Measurements from ENCODE around the gene GPRC5C.

Gene GPRC5C

DNA sequence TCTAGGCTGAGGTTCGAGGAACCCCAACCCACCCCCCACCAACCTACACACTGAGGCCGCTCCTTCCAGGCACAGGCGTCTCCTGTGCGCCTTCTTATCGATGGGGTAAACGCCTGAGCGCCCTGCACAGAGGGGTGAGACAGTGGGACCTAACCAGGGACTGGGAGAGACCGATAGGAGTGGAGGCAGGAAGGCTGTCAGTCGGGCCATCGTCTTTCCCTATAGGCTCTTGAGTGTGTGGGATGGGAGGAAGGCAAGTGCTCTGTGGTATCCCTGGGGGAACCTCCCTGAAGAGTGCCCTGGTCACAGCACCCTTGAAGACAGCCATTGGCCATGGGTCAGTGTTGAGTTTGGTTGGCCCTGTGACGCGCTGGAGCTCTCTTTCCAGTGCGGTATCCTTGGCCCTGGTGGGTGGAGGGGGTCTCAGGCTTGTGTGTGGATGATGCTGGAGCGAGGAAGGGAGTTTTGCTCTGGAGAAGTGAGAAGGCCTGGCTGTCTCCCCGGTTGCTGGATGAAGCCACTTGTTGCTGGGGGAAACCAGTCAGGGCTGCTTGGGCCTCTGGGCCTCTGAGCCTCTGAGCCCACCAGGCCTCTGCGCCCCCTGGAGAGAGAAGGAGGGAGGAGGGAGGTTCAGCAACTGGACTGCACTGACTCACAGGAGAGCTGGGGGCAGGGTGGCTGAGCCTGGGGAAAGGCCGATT lies 1.7 kb downstream of the GPRC5C start:
- TF ChIP-seq GATA3 (IDR thresholded peaks at IDR 0.05; ENCODE audit: low read depth, low read length) (no peak), GATA2 (IDR thresholded peaks at IDR 0.05; ENCODE audit: low read depth, low read length) (no peak)

- TF ChIP-seq GATA3 (IDR thresholded peaks at IDR 0.05; ENCODE audit: low read depth, low read length) = no peak
- TF ChIP-seq GATA2 (IDR thresholded peaks at IDR 0.05; ENCODE audit: low read depth, low read length) = no peak
These were observed 4.0 kb downstream of the GPRC5C start for GRCh38 chr17:74435775-74436359.

DNA sequence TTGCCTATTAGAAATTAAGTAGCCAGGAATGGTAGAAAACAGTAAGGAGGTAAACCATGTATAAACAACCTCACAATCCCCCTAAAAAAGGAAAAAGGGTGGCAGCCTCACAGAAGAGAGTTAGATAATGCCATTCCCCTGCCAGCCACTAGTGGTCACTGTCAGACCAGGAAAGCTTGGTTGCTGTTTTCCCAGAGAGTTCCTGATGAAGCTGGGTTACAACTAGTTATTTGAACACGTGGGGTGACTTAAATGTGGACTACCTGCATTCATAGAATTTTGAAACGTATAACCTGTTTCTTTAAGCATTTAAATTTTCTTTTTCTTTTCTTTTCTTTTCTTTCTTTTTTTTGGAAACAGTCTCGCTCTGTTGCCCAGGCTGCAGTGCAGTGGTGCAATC lies 5.8 kb downstream of the GPRC5C start:
- TF ChIP-seq GATA2 (IDR thresholded peaks at IDR 0.05; ENCODE audit: low read depth, low read length) = no peak
- no peak for TF ChIP-seq GATA3 (IDR thresholded peaks at IDR 0.05; ENCODE audit: low read depth, low read length)

DNA sequence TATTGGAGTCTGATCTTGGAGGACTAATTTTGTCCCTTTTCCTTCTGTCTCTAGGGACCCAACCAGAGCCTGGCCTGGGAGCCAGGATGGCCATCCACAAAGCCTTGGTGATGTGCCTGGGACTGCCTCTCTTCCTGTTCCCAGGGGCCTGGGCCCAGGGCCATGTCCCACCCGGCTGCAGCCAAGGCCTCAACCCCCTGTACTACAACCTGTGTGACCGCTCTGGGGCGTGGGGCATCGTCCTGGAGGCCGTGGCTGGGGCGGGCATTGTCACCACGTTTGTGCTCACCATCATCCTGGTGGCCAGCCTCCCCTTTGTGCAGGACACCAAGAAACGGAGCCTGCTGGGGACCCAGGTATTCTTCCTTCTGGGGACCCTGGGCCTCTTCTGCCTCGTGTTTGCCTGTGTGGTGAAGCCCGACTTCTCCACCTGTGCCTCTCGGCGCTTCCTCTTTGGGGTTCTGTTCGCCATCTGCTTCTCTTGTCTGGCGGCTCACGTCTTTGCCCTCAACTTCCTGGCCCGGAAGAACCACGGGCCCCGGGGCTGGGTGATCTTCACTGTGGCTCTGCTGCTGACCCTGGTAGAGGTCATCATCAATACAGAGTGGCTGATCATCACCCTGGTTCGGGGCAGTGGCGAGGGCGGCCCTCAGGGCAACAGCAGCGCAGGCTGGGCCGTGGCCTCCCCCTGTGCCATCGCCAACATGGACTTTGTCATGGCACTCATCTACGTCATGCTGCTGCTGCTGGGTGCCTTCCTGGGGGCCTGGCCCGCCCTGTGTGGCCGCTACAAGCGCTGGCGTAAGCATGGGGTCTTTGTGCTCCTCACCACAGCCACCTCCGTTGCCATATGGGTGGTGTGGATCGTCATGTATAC lies 8.0 kb downstream of the GPRC5C start:
- TF ChIP-seq GATA2 (IDR thresholded peaks at IDR 0.05; ENCODE audit: low read depth, low read length) (no peak), GATA3 (IDR thresholded peaks at IDR 0.05; ENCODE audit: low read depth, low read length) (no peak)

- TF ChIP-seq GATA2 (IDR thresholded peaks at IDR 0.05; ENCODE audit: low read depth, low read length) (no peak), GATA3 (IDR thresholded peaks at IDR 0.05; ENCODE audit: low read depth, low read length) (no peak)
These were observed 9.6 kb downstream of the GPRC5C start for GRCh38 chr17:74441537-74441936.

DNA sequence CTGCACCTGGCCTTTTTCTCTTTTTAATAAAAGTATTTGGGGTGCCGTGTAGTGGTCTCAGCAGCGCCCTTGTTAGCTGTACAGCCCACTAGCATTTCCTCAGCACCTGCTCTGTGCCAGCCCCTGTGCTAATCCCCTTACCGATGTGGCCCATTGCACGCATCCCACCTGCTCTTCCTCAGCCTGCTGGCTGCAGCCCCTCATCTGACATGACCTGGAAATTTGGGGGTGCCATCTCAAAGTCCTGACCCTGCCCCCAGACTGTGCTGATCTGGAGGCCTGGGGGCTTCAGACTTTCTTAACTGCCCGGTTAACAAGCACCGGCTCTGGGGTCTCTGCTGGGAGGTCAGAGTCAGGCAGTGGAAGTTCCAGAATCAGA lies 10.4 kb downstream of the GPRC5C start:
- no peak for TF ChIP-seq GATA3 (IDR thresholded peaks at IDR 0.05; ENCODE audit: low read depth, low read length)
- no peak for TF ChIP-seq GATA2 (IDR thresholded peaks at IDR 0.05; ENCODE audit: low read depth, low read length)

GRCh38 chr17:74442670-74443515 lies 11.0 kb downstream of the GPRC5C start:
- no peak for TF ChIP-seq GATA3 (IDR thresholded peaks at IDR 0.05; ENCODE audit: low read depth, low read length)

DNA sequence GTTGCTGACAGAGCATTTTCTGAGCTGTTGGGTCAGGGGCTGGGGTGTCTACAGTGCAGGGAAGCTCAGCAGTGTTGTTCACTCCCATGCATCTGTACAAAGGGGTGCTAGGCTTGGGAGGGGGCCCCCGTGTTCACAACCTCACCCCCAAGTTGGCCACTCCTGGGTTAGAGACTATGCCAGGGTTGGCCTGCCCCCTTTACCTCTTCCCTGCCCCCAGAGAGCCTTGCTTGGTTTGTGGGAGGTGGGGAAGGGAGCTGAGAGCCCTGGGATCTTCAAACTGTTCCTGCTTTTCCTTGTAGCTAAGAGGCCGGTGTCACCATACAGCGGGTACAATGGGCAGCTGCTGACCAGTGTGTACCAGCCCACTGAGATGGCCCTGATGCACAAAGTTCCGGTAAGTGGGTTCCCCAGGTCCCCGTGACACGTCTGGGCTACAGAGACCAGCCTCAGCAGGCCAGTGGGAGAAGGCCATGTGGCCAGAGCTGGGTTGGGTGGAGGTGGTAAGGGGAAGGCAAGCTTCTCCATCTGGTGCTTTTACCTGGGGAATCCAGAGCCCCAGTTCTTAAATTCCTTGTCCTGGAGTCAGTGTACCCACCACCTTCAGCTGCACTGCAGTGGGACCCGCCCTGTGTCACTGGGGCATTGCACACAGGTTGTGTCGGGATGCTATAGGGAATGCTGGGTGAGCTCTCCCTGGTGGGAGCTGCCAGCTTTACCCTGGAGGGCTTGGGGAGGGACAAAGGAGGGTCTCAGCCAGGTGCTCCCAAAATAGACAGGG lies 11.8 kb downstream of the GPRC5C start:
- TF ChIP-seq GATA2 (IDR thresholded peaks at IDR 0.05; ENCODE audit: low read depth, low read length) (no peak), GATA3 (IDR thresholded peaks at IDR 0.05; ENCODE audit: low read depth, low read length) (no peak)

DNA sequence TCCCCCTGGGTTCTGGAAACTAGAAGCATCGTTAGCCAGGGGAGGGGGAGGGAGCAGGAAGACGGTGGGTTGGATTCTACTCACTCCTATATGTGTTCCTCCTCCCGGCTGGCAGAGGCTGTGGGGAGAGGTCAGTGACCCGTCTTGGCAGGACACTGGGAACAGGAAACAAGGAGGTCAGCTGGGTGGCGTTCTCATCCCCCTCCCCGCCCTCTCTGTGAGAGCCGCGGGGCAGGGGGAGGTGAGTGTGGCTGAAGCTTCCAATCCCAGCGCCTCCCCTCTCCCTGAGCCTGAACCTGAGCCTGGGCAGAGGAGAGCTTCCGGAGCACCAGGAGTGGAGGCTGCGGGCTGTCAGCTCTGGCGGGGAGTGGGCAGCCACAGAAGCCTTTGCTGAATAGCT lies 12.5 kb downstream of the GPRC5C start:
- TF ChIP-seq GATA2 (IDR thresholded peaks at IDR 0.05; ENCODE audit: low read depth, low read length) (no peak), GATA3 (IDR thresholded peaks at IDR 0.05; ENCODE audit: low read depth, low read length) (no peak)

DNA sequence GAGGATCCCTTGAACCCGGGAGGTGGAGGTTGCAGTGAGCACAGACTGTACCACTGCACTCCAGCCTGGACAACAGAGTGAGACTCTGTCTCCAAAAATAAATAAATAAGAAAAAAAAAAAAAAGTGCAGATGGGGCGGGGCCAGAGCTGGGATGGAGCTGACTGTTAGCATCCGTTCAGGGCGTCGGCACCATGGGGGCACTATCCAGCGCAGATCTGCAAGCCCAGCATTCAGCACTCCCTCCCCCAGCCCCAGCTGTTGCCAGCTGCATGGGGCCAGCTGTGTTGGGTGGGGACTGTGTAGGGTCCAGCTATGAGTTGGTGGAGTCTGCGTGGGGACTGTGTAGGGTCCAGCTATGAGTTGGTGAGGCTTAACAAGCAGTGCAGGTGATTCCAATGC lies 13.3 kb downstream of the GPRC5C start:
- TF ChIP-seq GATA3 (IDR thresholded peaks at IDR 0.05; ENCODE audit: low read depth, low read length) (no peak), GATA2 (IDR thresholded peaks at IDR 0.05; ENCODE audit: low read depth, low read length) (no peak)

DNA sequence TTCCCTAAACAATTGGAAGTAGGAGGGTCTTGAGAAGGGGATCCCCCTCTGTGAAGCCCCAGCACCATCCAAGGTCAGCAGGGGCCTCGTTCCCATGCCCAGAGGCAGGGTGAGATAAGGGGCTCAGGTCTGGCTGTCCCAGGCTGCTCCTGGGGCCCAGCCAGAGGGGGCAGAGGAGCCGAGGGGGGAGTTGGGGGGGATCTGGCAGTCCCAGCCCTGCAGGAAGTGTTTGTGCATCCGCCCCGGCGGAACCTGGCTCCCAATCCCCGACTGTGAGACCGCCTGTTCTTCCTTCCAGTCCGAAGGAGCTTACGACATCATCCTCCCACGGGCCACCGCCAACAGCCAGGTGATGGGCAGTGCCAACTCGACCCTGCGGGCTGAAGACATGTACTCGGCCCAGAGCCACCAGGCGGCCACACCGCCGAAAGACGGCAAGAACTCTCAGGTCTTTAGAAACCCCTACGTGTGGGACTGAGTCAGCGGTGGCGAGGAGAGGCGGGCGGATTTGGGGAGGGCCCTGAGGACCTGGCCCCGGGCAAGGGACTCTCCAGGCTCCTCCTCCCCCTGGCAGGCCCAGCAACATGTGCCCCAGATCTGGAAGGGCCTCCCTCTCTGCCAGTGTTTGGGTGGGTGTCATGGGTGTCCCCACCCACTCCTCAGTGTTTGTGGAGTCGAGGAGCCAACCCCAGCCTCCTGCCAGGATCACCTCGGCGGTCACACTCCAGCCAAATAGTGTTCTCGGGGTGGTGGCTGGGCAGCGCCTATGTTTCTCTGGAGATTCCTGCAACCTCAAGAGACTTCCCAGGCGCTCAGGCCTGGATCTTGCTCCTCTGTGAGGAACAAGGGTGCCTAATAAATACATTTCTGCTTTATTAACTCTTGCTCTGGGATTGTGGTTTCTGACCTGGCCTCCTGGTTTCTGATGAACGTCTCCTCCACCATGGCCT lies 14.9 kb downstream of the GPRC5C start:
- TF ChIP-seq GATA3 (IDR thresholded peaks at IDR 0.05; ENCODE audit: low read depth, low read length) = no peak
- no peak for TF ChIP-seq GATA2 (IDR thresholded peaks at IDR 0.05; ENCODE audit: low read depth, low read length)

GRCh38 chr17:74447628-74448159 lies 15.8 kb downstream of the GPRC5C start:
- no peak for TF ChIP-seq GATA2 (IDR thresholded peaks at IDR 0.05; ENCODE audit: low read depth, low read length)
- TF ChIP-seq GATA3 (IDR thresholded peaks at IDR 0.05; ENCODE audit: low read depth, low read length) = no peak
